GM21786 (cell line): ENCODE results near the gene STARD3.

Experiments
- ATAC-seq: cut with Tn5 transposase; IDR thresholded peaks from one replicate; pipeline ENCODE4 v1.9.1; 2021; ENCODE audit not compliant: unreplicated experiment

The STARD3 gene

GRCh38 chr17:39658346-39658745 lies 21.4 kb downstream of the STARD3 start:
- ATAC-seq: no peak

- ATAC-seq: no peak
Measured at GRCh38 chr17:39658760-39659159, 21.8 kb downstream of the STARD3 start.

DNA sequence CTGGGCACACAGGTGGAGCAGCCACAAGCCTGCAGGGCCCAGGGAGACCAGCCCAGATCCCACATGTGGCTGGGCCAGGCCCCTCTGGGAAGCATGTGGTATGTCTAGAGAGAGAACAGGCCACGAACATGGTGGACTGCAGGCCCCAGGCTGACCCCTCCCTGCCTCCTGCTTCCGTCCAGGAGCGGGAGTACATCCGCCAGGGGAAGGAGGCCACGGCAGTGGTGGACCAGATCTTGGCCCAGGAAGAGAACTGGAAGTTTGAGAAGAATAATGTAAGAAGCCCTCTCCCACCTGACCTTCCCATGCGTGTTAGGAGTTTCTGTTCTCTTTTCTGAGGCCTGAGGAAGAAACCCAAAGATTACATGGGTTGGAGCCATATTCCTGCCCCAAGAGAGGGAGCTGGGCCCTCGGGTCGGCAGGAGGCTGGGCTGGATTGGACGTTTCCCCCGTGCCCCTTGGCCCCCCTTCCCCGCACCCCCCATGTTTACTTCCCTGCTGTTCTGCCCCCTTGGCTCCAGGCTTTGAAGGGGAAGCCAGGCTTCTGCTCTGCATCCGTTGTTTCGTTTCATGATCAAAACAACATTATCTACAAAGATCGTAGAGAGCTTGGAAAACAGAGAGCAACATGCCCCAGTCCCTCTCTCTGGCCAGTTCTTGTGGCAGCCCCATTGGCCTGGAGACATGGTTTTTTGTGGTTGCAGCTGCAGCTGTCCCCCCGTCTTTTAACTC lies 22.5 kb downstream of the STARD3 start:
- ATAC-seq: no peak

DNA sequence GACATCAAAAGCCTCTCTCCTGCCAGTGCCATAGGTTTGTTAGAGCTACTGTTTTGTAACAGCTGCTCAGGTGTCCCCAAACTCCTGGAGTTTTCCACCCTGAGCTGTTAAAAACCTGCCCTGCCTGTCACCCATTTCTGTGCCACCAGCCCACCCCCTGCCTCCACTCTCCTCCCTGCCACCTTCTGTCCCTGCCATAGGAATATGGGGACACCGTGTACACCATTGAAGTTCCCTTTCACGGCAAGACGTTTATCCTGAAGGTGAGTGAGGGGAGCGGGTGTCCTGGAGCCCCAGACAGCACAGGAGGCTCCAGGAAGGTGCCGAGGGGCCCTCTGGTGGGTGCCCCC lies 23.0 kb downstream of the STARD3 start:
- no peak for ATAC-seq

GRCh38 chr17:39660397-39661385 lies 23.7 kb downstream of the STARD3 start:
- no peak for ATAC-seq

GRCh38 chr17:39661744-39662541 lies 25.0 kb downstream of the STARD3 start:
- no peak for ATAC-seq

- no peak for ATAC-seq
Measured at GRCh38 chr17:39662551-39663339, 25.8 kb downstream of the STARD3 start.

- no peak for ATAC-seq
Measured at GRCh38 chr17:39663340-39663687, 26.4 kb downstream of the STARD3 start.

- ATAC-seq: no peak
Measured at GRCh38 chr17:39663688-39664580, 27.0 kb downstream of the STARD3 start.

DNA sequence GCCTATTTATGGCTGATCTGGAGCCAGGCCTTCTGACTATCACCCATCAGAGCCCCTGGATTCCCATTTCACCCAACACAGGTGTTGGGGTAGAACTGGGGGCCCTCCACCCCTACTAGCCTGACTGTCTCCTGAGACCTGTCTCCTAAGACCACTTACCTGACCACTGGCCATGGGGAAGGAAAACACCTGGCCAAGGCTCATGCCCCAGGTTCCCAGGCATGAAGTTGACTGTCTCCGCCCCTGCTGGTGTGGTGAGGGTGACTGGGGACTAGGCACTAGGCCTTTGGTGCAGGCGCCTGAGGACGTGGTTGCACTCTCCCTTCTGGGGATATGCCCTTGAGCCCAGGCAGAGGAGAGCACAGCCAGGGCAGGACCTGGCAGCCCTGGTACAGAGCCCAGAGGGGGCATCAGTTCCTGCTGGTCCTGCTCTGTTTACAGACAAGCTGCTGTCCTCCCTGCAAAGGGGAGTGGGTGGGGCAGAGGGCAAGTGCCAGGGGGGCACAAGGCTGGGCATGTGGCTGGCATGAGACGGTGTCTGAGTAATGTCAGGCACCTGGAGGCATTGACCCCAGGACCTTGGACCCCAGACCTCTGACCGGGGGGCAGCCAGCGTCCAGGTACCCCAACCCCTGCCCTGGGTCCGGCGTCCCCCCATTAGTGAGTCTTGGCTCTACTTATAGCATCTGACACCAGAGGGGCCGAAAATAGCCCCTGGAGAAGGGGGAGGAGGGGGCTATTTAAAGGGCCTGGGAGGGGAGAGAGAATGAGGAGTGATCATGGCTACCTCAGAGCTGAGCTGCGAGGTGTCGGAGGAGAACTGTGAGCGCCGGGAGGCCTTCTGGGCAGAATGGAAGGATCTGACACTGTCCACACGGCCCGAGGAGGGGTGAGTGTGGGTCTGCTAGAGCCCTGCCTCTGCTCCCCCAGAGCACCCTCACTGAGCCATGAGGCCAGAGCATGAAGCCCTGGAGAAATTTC lies 27.9 kb downstream of the STARD3 start, which contains the start of gene TCAP:
Gene TCAP, plus strand, starts transcription at position 769 of the 981 bp plus-strand sequence. Its CDS starts 11 bp downstream, at position 780.
- no peak for ATAC-seq

DNA sequence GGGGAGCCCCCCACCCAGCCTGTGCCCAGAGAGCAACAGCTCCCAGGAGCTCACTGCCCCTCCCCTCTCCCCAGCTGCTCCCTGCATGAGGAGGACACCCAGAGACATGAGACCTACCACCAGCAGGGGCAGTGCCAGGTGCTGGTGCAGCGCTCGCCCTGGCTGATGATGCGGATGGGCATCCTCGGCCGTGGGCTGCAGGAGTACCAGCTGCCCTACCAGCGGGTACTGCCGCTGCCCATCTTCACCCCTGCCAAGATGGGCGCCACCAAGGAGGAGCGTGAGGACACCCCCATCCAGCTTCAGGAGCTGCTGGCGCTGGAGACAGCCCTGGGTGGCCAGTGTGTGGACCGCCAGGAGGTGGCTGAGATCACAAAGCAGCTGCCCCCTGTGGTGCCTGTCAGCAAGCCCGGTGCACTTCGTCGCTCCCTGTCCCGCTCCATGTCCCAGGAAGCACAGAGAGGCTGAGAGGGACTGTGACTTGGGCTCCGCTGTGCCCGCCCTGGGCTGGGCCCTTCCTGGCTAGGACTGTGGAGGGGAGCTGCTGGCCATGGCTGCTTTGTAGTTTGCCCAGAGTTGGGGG lies 28.8 kb downstream of the STARD3 start:
- no peak for ATAC-seq

- ATAC-seq: no peak
Measured at GRCh38 chr17:39666231-39666600, 29.3 kb downstream of the STARD3 start.

DNA sequence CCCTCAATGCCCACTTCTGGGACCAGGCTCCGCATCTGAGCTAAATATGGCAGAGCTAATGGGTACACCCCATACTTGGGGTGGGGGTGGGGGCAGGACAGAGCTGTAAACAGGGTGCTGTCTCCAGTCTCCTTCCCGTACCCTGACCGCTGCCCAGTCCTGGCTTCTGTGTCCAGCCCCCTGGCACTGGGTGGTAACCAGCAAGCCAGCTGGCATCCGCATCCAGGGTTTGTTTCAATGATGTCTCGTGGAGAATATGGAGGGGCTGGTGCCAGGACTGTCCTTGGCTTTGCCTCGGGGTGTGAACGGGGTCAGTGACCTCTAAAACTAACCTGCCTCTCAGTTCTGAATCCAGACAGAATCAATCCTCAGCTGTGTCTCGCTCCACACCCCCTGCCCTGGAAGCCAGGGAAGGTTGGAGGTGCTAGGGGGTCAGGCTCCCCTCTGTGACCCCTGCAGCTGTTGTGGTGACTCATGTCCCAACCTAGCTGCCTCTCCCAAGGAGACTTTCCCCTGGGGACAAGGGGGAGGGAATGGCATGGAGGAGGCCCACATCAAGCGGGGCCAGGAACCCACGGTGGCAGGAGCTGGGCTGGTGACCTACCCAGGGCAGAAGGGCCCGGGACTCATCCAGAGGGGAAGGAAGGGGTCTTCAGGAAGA lies 29.8 kb downstream of the STARD3 start:
- ATAC-seq: no peak

- no peak for ATAC-seq
Measured at GRCh38 chr17:39667262-39667944, 30.5 kb downstream of the STARD3 start.

DNA sequence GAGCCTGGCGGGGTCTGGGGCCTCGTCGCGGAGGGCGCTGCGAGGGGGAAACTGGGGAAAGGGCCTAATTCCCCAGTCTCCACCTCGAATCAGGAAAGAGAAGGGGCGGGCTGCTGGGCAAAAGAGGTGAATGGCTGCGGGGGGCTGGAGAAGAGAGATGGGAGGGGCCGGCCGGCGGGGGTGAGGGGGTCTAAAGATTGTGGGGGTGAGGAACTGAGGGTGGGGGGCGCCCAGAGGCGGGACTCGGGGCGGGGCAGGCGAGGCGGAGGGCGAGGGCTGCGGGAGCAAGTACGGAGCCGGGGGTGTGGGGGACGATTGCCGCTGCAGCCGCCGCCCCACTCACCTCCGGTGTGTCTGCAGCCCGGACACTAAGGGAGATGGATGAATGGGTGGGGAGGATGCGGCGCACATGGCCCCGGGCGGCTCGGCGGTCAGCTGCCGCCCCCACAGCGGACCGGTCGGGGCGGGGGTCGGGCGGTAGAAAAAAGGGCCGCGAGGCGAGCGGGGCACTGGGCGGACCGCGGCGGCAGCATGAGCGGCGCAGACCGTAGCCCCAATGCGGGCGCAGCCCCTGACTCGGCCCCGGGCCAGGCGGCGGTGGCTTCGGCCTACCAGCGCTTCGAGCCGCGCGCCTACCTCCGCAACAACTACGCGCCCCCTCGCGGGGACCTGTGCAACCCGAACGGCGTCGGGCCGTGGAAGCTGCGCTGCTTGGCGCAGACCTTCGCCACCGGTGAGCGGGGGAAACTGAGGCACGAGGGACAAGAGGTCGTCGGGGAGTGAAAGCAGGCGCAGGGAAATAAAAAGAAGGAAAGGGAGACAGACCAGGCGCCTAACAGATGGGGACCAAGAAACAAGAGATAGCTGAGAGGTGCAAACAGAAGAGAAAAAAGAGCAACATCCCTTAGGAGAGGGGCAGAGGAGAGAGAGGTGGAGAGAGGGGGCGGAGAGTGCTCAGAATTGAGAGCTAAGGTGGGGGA lies 31.3 kb downstream of the STARD3 start, which contains the start of gene PNMT:
Gene PNMT, plus strand, starts transcription at position 509 of the 980 bp plus-strand sequence. Its CDS starts 23 bp downstream, at position 532.
- ATAC-seq: no peak
